NCI-H524 (cell line): ENCODE data around the gene ESRRG.
"Not testable (repeated sequence)": the region's sequence is repeated elsewhere in the genome, so short reads cannot be mapped to it uniquely, and the experiment has no call there.

Experiments used
- DNase-seq, 2 experiments: peaks; one replicate each; lab custom pipeline; 2025; lab: John Stamatoyannopoulos, UW

Gene ESRRG

GRCh38 chr1:216566641-216567205 is 156.5 kb downstream of the ESRRG start:
- peak; percentile 7 to 61 for DNase-seq

GRCh38 chr1:216563087-216563486 is 160.1 kb downstream of the ESRRG start:
- DNase-seq = no peak

GRCh38 chr1:216562383-216562782 is 160.8 kb downstream of the ESRRG start:
- no peak for DNase-seq

GRCh38 chr1:216560527-216560926 is 162.7 kb downstream of the ESRRG start:
- DNase-seq = no peak

- DNase-seq = no peak
Observed at GRCh38 chr1:216559359-216559758, 163.9 kb downstream of the ESRRG start.

- DNase-seq = no peak
Observed at GRCh38 chr1:216555653-216556052, 167.6 kb downstream of the ESRRG start.

- no peak for DNase-seq
Observed at GRCh38 chr1:216554934-216555333, 168.3 kb downstream of the ESRRG start.

GRCh38 chr1:216553766-216554165 is 169.5 kb downstream of the ESRRG start:
- no peak for DNase-seq

- no peak for DNase-seq
Observed at GRCh38 chr1:216553040-216553439, 170.2 kb downstream of the ESRRG start.

GRCh38 chr1:216549796-216550195 is 173.4 kb downstream of the ESRRG start:
- DNase-seq = no peak

GRCh38 chr1:216542741-216543140 is 180.5 kb downstream of the ESRRG start:
- DNase-seq = no peak

GRCh38 chr1:216542263-216542662 is 181.0 kb downstream of the ESRRG start:
- DNase-seq = no peak

- DNase-seq = no peak
Observed at GRCh38 chr1:216535751-216536150, 187.5 kb downstream of the ESRRG start.

- DNase-seq = no peak
Observed at GRCh38 chr1:216535059-216535458, 188.2 kb downstream of the ESRRG start.

GRCh38 chr1:216533776-216534175 is 189.5 kb downstream of the ESRRG start:
- no peak for DNase-seq

GRCh38 chr1:216532251-216532798 is 190.9 kb downstream of the ESRRG start:
- DNase-seq = peak; percentile 79 to 96

- DNase-seq = peak in 1 of 2 experiments; percentile 12
Observed at GRCh38 chr1:216531263-216532239, 191.7 kb downstream of the ESRRG start.

- not testable (repeated sequence) for DNase-seq
Observed at GRCh38 chr1:216529851-216530250, 193.4 kb downstream of the ESRRG start.

GRCh38 chr1:216528816-216529215 is 194.4 kb downstream of the ESRRG start:
- DNase-seq = no peak

- no peak for DNase-seq
Observed at GRCh38 chr1:216523449-216524190, 199.6 kb downstream of the ESRRG start.

- DNase-seq = no peak
Observed at GRCh38 chr1:216523043-216523442, 200.2 kb downstream of the ESRRG start.

- DNase-seq = no peak
Observed at GRCh38 chr1:216521477-216521876, 201.8 kb downstream of the ESRRG start.
